Naive thymus-derived CD4-positive, alpha-beta T cell (primary cell): ENCODE measurements around the gene SNCG. TPM values are rescaled to one million over a fixed set of nuclear protein-coding genes. Genes with fewer than 3 reads are reported as not detected.
"Not testable (repeated sequence)": the region's sequence is repeated elsewhere in the genome, so short reads cannot be mapped to it uniquely, and the experiment has no call there.

Experiments
- ATAC-seq: fragments of 150-1000 bp; cut with Tn5 transposase; 2 replicates; pipeline ENCODE4 v1.10.0; 2021; ENCODE audit warnings: mild to moderate bottlenecking, moderate library complexity
- CTCF ChIA-PET: fragments of 350-600 bp; sonication (Branson Sonifier 250); formaldehyde crosslinking; loops from one replicate; lab custom pipeline; 2021; ENCODE audit warnings: antibody characterized with exemption; lab: Charles Lee
- POLR2A ChIA-PET: fragments of 350-600 bp; sonication (Branson Sonifier 250); formaldehyde crosslinking; loops from one replicate; lab custom pipeline; 2021; ENCODE audit warnings: antibody characterized with exemption, inconsistent platforms; lab: Charles Lee
- DNase-seq, 9 donors: peaks; one replicate each; pipeline versions ENCODE4 v3.0.0 to v3.0.0-alpha.2; 2020 to 2022; ENCODE audit warnings: mixed read lengths in 1 of 9
- H3K27ac ChIP-seq: one replicate; pipeline ENCODE4 v1.7.0; 2013; ENCODE audit warnings: mild to moderate bottlenecking, low read depth, low read length, moderate library complexity
- H3K27me3 ChIP-seq, 2 donors: one replicate each; pipeline ENCODE4 v1.7.0; 2013; ENCODE audit warnings: low read length in 2 of 2, mild to moderate bottlenecking in 2 of 2, moderate library complexity in 2 of 2; ENCODE audit not compliant: control insufficient read depth in 2 of 2, insufficient read depth in 2 of 2
- H3K36me3 ChIP-seq, 3 experiments: 1 replicate in 2 of 3; 2 replicates in 1 of 3; pipeline ENCODE4 v1.7.0; 2013; ENCODE audit warnings: low read length in 3 of 3, mild to moderate bottlenecking in 3 of 3, moderate library complexity in 1 of 3; ENCODE audit not compliant: insufficient read depth in 3 of 3, control insufficient read depth in 2 of 3
- H3K4me1 ChIP-seq, 2 donors: one replicate each; pipeline ENCODE4 v1.7.0; 2013; ENCODE audit warnings: low read length in 2 of 2, mild to moderate bottlenecking in 2 of 2, moderate library complexity in 1 of 2; ENCODE audit not compliant: control insufficient read depth in 2 of 2, insufficient read depth in 2 of 2
- H3K4me3 ChIP-seq: 2 replicates; pipeline ENCODE4 v1.7.0; 2013; ENCODE audit warnings: mild to moderate bottlenecking, low read length
- H3K9me3 ChIP-seq, 3 experiments: 1 replicate in 2 of 3; 2 replicates in 1 of 3; pipeline ENCODE4 v1.7.0; 2013; ENCODE audit warnings: low read length in 3 of 3; ENCODE audit not compliant: control insufficient read depth in 2 of 3
- H3K27ac Mint-ChIP-seq, 9 donors: one replicate each; pipeline ENCODE4 v1.8.0; 2020 to 2022; ENCODE audit warnings: mixed read lengths in 9 of 9, mild to moderate bottlenecking in 8 of 9, moderate library complexity in 5 of 9, inconsistent platforms in 2 of 9
- H3K27me3 Mint-ChIP-seq, 5 donors: one replicate each; pipeline ENCODE4 v1.8.0; 2021 to 2022; ENCODE audit warnings: mixed read lengths in 5 of 5, mild to moderate bottlenecking in 1 of 5
- H3K36me3 Mint-ChIP-seq, 5 donors: one replicate each; pipeline ENCODE4 v1.8.0; 2020 to 2022; ENCODE audit warnings: mixed read lengths in 5 of 5, mild to moderate bottlenecking in 3 of 5, inconsistent platforms in 1 of 5
- H3K4me1 Mint-ChIP-seq, 7 donors: one replicate each; pipeline ENCODE4 v1.8.0; 2020 to 2022; ENCODE audit warnings: mixed read lengths in 7 of 7, mild to moderate bottlenecking in 3 of 7, inconsistent platforms in 1 of 7
- H3K4me3 Mint-ChIP-seq, 10 donors: one replicate each; pipeline ENCODE4 v1.8.0; 2020 to 2022; ENCODE audit warnings: mild to moderate bottlenecking in 10 of 10, mixed read lengths in 10 of 10, moderate library complexity in 6 of 10, inconsistent platforms in 2 of 10
- H3K9me3 Mint-ChIP-seq, 11 donors: one replicate each; pipeline ENCODE4 v1.8.0; 2020 to 2022; ENCODE audit warnings: mixed read lengths in 11 of 11, mild to moderate bottlenecking in 4 of 11, inconsistent platforms in 1 of 11, moderate library complexity in 1 of 11
- intact Hi-C, 2 donors: fragments of 100-400 bp; cut with micrococcal nuclease; formaldehyde crosslinking; loops; one replicate each; pipeline ENCODE4 v1.15.1; 2023
- polyA plus RNA-seq, 2 donors: library from polyadenylated mRNA; unstranded; fragments of 300-500 nt; fragmentation: Illumina TruSeq; gene quantifications; one replicate each; pipeline ENCODE4 v1.2.3, GENCODE V29; 2021
- total RNA-seq, 6 experiments: library from RNA in 5 of 6; stranded (reverse) in 5 of 6; gene quantifications; 1 replicate in 5 of 6; 2 replicates in 1 of 6; pipeline ENCODE4 v1.2.3 and lab custom pipeline; 2021 to 2026

Gene SNCG
- total and polyA plus RNA-seq, 7 experiments from 2014 or later = 0.45 TPM; not detected in 6

DNA sequence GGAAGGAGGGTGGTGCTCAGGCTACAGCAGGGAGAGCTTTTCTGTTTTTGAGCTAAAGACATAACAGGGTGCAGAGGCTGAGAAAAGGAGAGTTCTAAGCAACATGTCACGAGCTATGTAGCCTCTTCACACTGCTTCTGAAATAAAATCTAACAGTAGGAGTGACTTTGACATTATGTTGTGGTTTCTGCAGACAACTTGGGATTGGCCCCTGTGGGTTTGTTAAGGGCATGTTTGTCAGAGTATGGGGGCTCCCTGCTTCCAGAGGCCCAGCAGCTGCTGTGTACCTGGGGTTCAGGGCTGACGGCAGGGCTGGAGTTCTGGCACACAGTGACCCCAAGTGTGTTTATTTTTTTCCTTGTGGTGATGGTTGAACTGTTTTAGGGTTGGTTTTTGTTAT lies 25.7 kb upstream of the SNCG start:
- H3K9me3 Mint-ChIP-seq = no peaks in the 10 kb centered on the region
- ATAC-seq = no peak
- Histone ChIP-seq H3K9me3 (no peaks in the 10 kb centered on the region), H3K4me3 (no peak overlapping the region), H3K4me1 (no peaks in the 10 kb centered on the region), H3K27me3 (no peaks in the 10 kb centered on the region), H3K36me3 (no peaks in the 10 kb centered on the region), H3K27ac (no peak overlapping the region)
- H3K27ac Mint-ChIP-seq = no peak overlapping the region
- DNase-seq = no peak
- H3K4me3 Mint-ChIP-seq = no peak overlapping the region
- peaks cover 0 to 2% (median 0%) of the 10 kb centered on the region in 5 donors for H3K27me3 Mint-ChIP-seq
- ChIA-PET POLR2A (no interaction called here), CTCF (no interaction called here)
- no peaks in the 10 kb centered on the region for H3K4me1 Mint-ChIP-seq
- H3K36me3 Mint-ChIP-seq = peaks cover 0 to 3% (median 0%) of the 10 kb centered on the region in 5 donors
- intact Hi-C loops = no loop called here

DNA sequence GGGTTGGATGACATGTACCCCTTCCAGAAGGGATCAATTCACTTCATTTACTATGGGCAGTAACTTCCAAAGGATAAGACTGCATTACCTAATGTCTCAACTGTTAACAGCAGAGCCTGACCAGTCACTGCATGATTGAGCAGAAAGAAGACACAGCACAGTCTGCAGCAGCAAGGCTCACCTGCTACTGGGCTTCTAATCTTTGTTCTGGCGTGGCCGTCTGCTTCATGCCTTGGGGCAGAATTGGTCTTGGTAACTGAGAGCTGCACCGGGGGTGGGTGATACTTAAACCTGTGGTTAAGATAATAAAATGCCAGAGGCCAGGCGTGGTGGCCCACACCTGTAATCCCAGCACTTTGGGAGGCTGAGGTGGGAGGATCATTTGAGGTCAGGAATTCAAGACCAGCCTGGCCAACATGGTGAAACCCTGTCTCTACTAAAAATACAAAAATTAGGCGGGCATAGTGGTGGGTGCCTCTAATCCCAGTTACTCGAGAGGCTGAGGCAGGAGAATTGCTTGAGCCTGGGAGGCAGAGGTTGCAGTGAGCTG lies 24.2 kb upstream of the SNCG start:
- CTCF ChIA-PET, H3K36me3 ChIP-seq, H3K27me3 Mint-ChIP-seq, H3K9me3 ChIP-seq, ATAC-seq, H3K9me3 Mint-ChIP-seq, H3K27ac ChIP-seq, H3K4me1 ChIP-seq, H3K4me3 Mint-ChIP-seq, DNase-seq, H3K36me3 Mint-ChIP-seq, H3K4me3 ChIP-seq, H3K4me1 Mint-ChIP-seq, POLR2A ChIA-PET, intact Hi-C loops, H3K27ac Mint-ChIP-seq, H3K27me3 ChIP-seq: not testable (repeated sequence)

DNA sequence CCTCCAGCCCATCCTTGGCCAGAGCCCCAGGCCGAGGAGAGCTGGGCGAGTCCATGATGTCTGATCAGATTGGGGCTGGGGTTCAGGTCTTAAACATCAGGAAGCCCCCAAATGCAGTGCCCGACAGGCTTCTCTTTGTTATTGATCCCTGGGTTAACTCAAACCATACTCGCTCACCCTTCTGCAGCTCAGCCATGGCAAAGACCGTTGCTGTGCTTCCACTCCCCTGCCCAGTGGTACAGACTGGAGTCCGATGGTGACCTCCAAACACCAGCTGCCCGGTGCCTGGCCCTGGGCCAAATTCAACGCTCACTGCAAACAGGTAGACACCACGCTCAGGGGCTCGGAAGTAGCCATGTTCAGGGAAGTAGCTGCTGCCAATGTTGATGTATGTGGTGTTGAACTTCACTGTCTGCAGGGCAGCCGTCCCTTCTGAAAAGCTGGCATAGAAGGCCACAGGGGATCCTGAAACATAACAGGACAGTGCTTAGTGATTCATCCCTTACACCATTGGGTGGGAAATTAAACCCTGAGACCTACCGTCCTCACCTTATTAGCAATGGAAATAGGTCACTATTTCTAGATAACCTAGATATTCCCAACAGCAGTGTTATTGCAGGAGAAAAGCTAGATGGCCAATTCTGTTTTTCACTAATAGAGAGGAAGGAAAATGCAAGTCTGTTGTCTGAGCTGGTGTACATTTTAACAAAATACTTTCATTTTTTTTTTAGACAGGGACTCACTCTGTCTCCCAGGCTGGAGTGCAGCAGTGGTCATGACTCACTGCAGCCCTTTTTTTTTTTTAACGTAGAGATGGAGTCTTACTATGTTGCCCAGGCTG lies 21.5 kb upstream of the SNCG start:
- Histone ChIP-seq H3K4me3 (no peak overlapping the region), H3K36me3 (no peaks in the 10 kb centered on the region), H3K4me1 (no peaks in the 10 kb centered on the region), H3K9me3 (no peaks in the 10 kb centered on the region), H3K27me3 (no peaks in the 10 kb centered on the region), H3K27ac (no peak overlapping the region)
- Mint-ChIP-seq H3K4me1 (peaks cover 0 to 7% (median 0%) of the 10 kb centered on the region in 7 donors), H3K4me3 (no peak overlapping the region), H3K9me3 (peaks cover 0 to 3% (median 0%) of the 10 kb centered on the region in 11 donors), H3K27ac (no peak overlapping the region), H3K36me3 (no peaks in the 10 kb centered on the region), H3K27me3 (peaks cover 0 to 3% (median 0%) of the 10 kb centered on the region in 5 donors)
- intact Hi-C loops = loop anchor here in 1 of 2 donors (5.0 kb wide), 3 partner anchors 105 to 265 kb away; no protein-coding TSS in a partner anchor
- DNase-seq = peak in 1 of 9 donors; percentile 5
- ChIA-PET POLR2A (no interaction called here), CTCF (interaction anchor here (0.6 to 8.1 kb wide), 6 partner anchors 9 to 1657 kb away, joined by 3 to 90 read pairs (median 4); partner anchors contain the start of gene ADIRF)
- no peak for ATAC-seq

DNA sequence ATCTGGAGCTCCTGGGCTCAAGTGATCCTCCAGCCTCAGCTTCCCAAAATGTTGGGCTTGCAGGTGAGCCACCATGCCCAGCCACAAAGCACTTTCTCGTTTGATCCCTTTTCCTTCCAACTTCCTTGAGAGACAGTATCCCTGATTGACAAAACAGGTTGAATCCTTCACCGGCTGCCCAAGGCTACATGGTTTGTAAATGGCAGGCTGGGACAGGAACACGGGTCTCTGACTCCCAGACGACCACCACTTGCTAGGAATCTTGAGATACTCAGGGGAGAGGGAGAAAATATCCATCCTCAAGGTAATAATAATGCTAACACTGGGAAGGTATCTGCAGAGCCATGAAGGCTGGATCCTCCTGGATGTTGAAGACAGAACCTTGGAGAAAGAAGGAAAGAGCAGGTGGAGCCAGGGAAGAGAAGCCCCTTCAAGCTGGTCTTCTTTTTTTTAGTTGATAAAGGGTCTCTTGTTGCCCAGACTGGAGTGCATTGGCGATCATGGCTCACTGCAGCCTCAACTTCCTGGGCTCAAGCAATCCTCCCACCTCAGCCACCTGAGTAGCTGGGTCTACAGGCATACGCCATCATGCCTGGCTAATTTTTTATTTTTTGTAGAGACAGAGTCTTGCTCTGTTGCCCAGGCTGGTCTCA lies 20.8 kb upstream of the SNCG start:
- DNase-seq = no peak
- Histone ChIP-seq H3K36me3 (no peaks in the 10 kb centered on the region), H3K27me3 (no peaks in the 10 kb centered on the region), H3K27ac (no peak overlapping the region), H3K4me1 (no peaks in the 10 kb centered on the region), H3K4me3 (no peak overlapping the region), H3K9me3 (no peaks in the 10 kb centered on the region)
- intact Hi-C loops = loop anchor here in 1 of 2 donors (5.0 kb wide), 3 partner anchors 105 to 265 kb away; no protein-coding TSS in a partner anchor
- CTCF ChIA-PET = interaction anchor here (0.6 to 8.1 kb wide), 6 partner anchors 8 to 1873 kb away, joined by 3 to 90 read pairs (median 3); partner anchors contain the start of gene ADIRF
- POLR2A ChIA-PET = no interaction called here
- Mint-ChIP-seq H3K27ac (peak overlapping the region in 1 of 9 donors; percentile 28), H3K27me3 (peaks cover 0 to 3% (median 0%) of the 10 kb centered on the region in 5 donors), H3K4me3 (no peak overlapping the region), H3K36me3 (no peaks in the 10 kb centered on the region), H3K4me1 (peaks cover 0 to 7% (median 0%) of the 10 kb centered on the region in 7 donors), H3K9me3 (peaks cover 0 to 3% (median 0%) of the 10 kb centered on the region in 11 donors)
- ATAC-seq = no peak

DNA sequence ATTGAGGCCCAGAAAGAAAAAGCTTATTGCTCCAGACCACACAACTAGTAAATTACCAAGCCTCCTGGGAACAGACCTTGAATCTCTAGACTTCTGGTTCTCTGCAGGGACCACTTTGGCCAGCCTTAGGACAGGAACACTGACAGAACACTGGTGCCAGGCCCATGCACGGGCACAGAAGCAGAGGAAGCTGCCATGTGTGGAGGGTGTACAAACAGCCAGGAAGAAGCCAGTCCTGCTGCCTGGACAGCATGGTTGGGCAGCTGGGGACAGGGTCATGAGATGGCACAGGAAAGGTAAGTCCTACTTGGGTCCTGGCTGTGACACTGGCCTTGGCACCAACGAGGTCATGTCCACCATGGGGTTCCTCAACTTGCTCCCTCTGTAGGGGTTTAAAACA lies 20.1 kb upstream of the SNCG start:
- CTCF ChIA-PET = interaction anchor here (0.6 to 8.1 kb wide), 6 partner anchors 12 to 1872 kb away, joined by 3 to 90 read pairs (median 4); partner anchors contain the start of gene ADIRF
- intact Hi-C loops = loop anchor here in 1 of 2 donors (5.0 kb wide), 3 partner anchors 104 to 264 kb away; no protein-coding TSS in a partner anchor
- POLR2A ChIA-PET = no interaction called here
- H3K27ac ChIP-seq = no peak overlapping the region
- H3K4me3 Mint-ChIP-seq = no peak overlapping the region
- H3K27me3 Mint-ChIP-seq = peaks cover 0 to 3% (median 0%) of the 10 kb centered on the region in 5 donors
- peaks cover 0 to 7% (median 0%) of the 10 kb centered on the region in 7 donors for H3K4me1 Mint-ChIP-seq
- DNase-seq (no peak), ATAC-seq (no peak)
- H3K27ac Mint-ChIP-seq = peak overlapping the region in 1 of 9 donors; percentile 32
- H3K9me3 ChIP-seq = no peaks in the 10 kb centered on the region
- no peaks in the 10 kb centered on the region for H3K4me1 ChIP-seq
- no peaks in the 10 kb centered on the region for H3K36me3 ChIP-seq
- H3K36me3 Mint-ChIP-seq = no peaks in the 10 kb centered on the region
- H3K4me3 ChIP-seq = no peak overlapping the region
- H3K9me3 Mint-ChIP-seq = peaks cover 0 to 3% (median 0%) of the 10 kb centered on the region in 11 donors
- no peaks in the 10 kb centered on the region for H3K27me3 ChIP-seq

DNA sequence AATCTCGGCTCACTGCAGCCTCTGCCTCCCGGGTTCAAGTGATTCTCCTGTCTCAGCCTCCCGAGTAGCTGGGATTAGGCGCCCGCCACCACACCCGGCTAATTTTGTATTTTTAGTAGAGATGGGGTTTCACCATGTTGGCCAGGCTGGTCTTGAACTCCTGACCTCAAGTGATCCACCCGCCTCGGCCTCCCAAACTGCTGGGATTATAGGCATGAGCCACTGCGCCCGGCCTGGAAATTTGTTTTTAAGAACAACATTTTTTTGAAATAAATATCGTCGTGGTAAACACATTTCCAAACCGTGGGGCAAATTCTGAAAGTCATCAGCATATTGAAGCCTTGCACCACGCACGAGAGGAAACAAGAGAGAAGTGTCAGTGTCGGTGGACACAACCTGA lies 18.3 kb upstream of the SNCG start:
- H3K4me3 Mint-ChIP-seq = peak overlapping the region in 1 of 10 donors; percentile 52
- peak overlapping the region in 2 of 9 donors; percentile 67 to 68 for H3K27ac Mint-ChIP-seq
- H3K4me3 ChIP-seq, H3K36me3 Mint-ChIP-seq, H3K27ac ChIP-seq, H3K27me3 Mint-ChIP-seq, DNase-seq, H3K36me3 ChIP-seq, H3K27me3 ChIP-seq, H3K4me1 ChIP-seq, ATAC-seq, H3K9me3 ChIP-seq, H3K9me3 Mint-ChIP-seq: not testable (repeated sequence)
- POLR2A ChIA-PET = interaction anchor here (2.5 kb wide), 1 partner anchor 27 kb away, joined by 13 read pairs; no protein-coding TSS in a partner anchor
- peaks cover 0 to 12% (median 6%) of the 10 kb centered on the region in 7 donors for H3K4me1 Mint-ChIP-seq
- CTCF ChIA-PET = interaction anchor here (0.7 to 8.1 kb wide), 8 partner anchors 10 to 767 kb away, joined by 3 to 90 read pairs (median 4); partner anchors contain the start of gene ADIRF
- intact Hi-C loops = loop anchor here in 1 of 2 donors (10.0 kb wide), 1 partner anchor 265 kb away; no protein-coding TSS in a partner anchor
